Stimulated activated CD8-positive, alpha-beta memory T cell treated with anti-CD3 and anti-CD28 coated beads, Interleukin-15, amount 100 ng/mL, for 48 hours (primary cell): Measurements from ENCODE around the gene GABRG3.

Experiments
- DNase-seq, 2 donors: peaks; one replicate each; pipeline ENCODE4 v3.0.0-alpha.2; 2020; ENCODE audit warnings: low read depth in 2 of 2

Gene GABRG3

DNA sequence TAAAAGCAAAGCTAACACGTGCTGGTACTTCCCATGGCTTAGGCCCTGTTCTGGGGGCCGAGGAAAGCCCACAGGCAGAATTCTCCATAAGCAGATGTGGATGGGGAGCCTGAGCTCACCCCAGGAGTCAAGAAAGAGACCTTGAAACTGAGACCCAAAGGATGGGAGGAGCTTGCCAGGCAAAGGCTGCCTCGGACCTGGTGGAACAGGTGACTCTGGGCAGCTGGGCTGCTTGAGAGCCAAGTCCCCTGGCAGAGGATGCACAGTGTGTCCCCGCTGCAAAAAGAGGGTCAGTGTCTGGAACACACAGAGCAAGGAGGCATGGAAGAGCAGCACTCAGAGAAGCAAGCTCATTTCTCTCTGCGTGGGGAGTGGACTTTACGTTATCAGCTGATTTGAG, 528.7 kb downstream of the GABRG3 start:
- no peak for DNase-seq

DNA sequence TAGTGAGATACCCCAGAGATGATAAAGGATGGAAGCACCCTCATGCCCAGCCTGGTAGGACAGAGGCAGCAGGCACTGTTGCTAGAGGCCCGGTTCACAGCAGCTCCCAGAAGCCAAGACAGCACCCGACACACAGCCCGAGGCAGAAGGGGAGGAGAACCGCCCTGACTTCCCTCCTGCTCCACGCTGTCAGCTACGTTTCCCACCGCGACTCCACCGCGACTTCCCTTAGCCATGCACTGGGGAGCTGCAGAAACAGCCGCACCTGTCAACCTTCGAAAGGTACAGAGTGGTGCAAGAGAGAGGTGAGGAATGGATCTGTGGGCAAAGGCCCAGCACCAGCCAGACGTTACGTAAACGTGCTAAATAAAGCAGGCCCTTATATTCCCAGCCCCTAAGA, 529.2 kb downstream of the GABRG3 start:
- DNase-seq: no peak

- no peak for DNase-seq
Observed at GRCh38 chr15:27506752-27507151, 535.8 kb downstream of the GABRG3 start.

DNA sequence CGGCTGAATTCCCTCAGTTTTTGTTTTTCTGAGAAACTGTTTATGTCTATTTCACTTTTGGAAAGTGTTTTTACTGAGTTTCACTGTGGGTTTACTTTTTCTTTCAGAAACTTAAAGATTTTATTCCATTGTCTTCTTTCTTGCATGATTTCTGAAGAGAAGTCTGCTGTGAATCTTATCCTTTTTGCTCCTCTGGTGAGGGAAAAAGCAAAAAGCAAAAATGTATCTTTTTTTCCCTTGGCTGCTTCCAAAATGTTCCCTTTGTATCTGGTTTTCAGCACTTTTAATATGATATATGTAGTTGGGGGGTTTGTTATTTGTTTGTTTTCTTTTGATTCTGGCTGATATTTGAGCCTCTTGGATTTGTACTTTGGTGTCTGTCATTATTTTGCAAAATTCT, 538.0 kb downstream of the GABRG3 start:
- DNase-seq: no peak

DNA sequence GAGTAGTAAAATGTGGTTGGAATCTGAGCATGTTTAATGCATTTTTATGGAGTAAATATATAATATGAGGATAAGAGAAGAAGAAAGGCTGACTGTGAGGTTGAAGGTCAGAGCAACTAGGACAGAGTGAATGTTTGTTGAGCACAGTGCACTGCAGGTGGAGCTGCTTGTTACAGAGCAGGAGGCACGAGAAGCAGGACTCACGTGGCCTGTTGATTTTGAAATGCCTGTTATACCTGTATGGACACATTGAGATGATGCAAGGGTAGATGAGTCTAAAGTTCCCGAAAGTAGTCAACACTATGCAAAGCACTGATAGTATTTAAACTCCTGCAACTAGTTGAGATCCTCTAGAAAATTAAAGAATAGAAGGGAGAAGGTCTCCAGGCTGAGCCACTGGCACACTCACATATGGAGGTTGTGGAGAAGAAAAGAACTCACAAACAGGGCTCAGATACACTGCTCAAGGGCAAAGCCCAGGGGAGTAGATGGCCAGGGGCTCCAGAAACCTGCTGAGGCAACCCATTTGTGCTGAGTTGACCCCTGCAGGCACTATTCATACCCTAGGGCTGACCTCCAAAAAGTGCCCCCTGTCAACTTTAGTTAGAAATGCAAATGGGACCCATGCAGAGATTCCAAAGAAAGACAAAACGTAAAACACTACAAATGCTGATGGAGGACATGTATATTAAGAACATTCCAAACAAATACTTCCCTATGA, 541.5 kb downstream of the GABRG3 start:
- DNase-seq: no peak

GRCh38 chr15:27514526-27514925, 543.5 kb downstream of the GABRG3 start:
- DNase-seq: no peak

DNA sequence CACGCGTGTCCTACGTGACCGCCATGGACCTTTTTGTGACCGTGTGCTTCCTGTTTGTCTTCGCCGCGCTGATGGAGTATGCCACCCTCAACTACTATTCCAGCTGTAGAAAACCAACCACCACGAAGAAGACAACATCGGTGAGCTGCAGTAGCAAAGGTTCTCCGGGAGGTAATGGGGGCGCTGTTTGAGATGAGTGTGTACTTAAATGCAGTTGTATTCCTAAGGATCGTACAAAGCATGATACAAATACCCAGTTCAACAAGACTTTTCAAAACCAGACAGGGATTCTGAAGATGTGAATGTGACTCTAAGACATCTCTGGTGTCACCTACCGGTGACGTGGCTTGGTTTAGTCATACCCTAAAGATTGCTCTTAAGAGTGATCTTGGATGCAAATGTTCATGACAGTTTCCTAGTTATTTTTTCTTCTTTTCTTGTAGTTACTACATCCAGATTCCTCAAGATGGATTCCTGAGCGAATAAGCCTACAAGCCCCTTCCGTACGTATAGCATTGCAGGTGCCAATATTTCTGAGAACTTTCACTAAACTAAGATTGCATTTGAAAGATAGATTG, 556.6 kb downstream of the GABRG3 start:
- no peak for DNase-seq

- DNase-seq: no peak
Observed at GRCh38 chr15:27529399-27529798, 558.4 kb downstream of the GABRG3 start.

DNA sequence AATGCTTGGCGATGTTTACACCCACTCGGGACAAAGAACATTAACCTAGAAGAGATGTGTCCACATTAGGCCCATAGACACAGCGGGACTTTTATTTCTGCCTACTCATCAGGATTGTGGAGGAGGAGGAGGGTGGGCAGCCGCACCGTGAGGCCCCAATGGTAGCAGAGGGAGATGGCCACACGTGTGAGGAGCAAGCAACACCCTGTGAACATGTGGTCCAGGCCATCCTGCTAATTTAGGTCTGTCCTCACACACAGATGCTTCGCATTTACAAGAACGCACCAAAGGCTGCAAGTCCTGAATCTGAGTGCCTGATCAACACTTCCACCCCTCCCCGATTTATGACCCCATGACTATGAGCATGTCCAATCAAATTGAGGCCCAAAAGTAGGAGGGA, 560.0 kb downstream of the GABRG3 start:
- no peak for DNase-seq

- no peak for DNase-seq
Observed at GRCh38 chr15:27532358-27532757, 561.4 kb downstream of the GABRG3 start.

DNA sequence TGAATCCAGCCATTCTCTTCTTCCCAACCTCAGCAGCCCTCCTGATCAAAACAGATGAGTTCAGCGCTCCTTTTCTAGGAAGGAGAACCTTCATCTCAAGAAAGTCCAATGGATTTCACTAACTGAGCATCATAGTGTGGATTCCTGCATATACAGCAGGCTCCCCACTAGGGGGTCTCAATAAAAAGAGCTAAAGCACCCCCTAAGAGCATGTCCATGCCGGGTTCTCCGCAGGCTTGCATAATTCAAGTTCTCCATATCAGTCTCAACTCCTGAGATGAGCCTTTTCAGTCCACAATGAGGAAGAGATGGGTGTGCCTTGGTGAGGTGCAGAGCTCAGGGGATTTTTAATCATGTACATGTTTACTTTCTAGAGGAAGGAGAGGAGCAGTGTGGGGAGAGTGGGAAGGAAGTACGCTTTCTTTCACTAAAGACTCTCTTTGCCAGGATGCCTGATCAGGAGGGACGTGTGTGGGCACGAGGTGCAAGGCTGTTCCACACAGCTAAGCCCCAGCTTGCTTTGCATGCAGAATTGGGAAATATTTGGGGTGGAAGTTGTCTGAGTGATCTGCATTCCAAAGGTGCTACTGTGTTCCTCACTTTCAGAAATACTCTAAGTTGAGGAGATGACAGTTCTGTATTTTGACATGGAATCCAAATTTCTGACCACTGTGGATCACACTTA, 564.6 kb downstream of the GABRG3 start:
- no peak for DNase-seq

- DNase-seq: no peak
Observed at GRCh38 chr15:27538325-27538724, 567.3 kb downstream of the GABRG3 start.

DNA sequence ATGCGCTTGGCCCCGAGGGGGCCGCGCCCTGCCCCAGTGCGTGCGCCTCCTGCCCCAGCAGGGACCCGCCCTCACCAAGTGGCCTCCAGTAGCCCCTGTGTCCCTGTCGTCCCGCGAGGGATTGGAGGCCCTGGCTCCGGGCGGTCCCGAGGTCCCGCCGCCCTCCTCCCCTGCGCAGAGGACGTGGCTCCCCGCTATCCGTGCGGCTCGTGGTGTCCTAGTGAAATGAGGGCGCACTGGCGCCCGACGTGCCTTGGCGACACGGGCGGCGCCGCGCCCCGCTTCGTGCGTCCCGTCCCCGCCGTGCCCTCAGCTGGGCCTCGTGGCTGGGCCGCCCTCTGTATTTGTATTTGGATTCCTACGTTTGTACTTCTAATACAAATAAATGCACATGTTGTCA, 570.6 kb downstream of the GABRG3 start:
- DNase-seq: no peak

- DNase-seq: no peak
Observed at GRCh38 chr15:27545494-27546255, 574.7 kb downstream of the GABRG3 start.

- no peak for DNase-seq
Observed at GRCh38 chr15:27549746-27550145, 578.8 kb downstream of the GABRG3 start.

DNA sequence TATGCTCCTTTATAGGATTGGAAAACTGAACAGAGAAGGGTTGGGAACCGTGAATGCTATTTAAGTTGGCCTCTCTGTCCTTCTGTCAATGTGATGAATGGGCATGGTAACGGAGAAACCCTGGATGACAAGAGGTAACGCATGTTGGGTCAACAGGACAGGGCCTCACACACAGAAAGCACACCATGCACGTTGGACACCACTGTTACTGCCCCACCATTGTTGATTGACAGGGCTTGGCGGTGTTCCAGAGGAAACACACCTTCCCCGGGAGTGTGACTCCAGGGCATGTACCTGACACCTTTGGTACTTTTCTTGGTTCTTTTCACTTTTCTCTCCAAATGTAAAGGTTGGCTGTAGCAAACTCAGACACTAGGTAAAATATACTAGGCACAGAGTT, 579.7 kb downstream of the GABRG3 start:
- no peak for DNase-seq

DNA sequence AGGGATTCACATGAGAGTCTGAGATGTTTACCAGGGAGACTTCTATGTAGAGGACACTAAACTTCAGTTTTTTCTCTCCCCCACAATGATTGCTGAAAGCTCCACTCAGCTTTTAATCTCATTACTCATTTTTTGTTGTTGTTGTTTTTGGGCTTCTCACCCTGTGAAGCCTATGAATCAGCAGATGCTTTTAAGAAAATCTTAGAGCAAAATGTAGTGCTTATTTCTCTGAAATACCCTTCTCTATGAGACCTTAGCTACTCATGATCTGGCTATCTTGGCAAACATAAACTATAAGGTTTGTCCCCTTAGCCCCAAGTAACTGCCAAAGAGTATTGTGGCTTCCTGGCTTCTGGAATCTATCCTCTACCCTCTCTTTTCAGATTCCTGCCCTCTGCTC, 590.8 kb downstream of the GABRG3 start:
- DNase-seq: no peak

GRCh38 chr15:27563765-27564370, 592.9 kb downstream of the GABRG3 start:
- DNase-seq: no peak

GRCh38 chr15:27564656-27565055, 593.7 kb downstream of the GABRG3 start:
- DNase-seq: no peak

- DNase-seq: no peak
Observed at GRCh38 chr15:27570746-27571145, 599.8 kb downstream of the GABRG3 start.

GRCh38 chr15:27573805-27574485, 603.0 kb downstream of the GABRG3 start:
- DNase-seq: no peak
